Osteoblast (primary cell): Measurements from ENCODE around the gene CACNA1C. TPM values are rescaled to one million over a fixed set of nuclear protein-coding genes. Genes with fewer than 3 reads are reported as not detected.

ENCODE experiments used
- DNase-seq: peaks from one replicate; pipeline ENCODE4 v3.0.0; 2011; ENCODE audit warnings: low spot score, mixed read lengths; ENCODE audit not compliant: insufficient read length; ENCODE audit errors: missing footprints
- H2AFZ ChIP-seq: 2 replicates; pipeline ENCODE4 v1.6.0; 2011; ENCODE audit warnings: mild to moderate bottlenecking, low read length
- H3K27ac ChIP-seq: 2 replicates; pipeline ENCODE4 v1.5.1; 2011; ENCODE audit warnings: mild to moderate bottlenecking, low read depth, low read length, moderate library complexity
- H3K27me3 ChIP-seq: 2 replicates; pipeline ENCODE4 v1.6.0; 2012; ENCODE audit warnings: mild to moderate bottlenecking, control low read depth, inconsistent platforms, low read length, moderate library complexity; ENCODE audit not compliant: insufficient read depth
- H3K36me3 ChIP-seq: 2 replicates; pipeline ENCODE4 v1.5.1; 2011; ENCODE audit warnings: mild to moderate bottlenecking, low read length, control low read depth, moderate library complexity; ENCODE audit not compliant: insufficient read depth
- H3K4me1 ChIP-seq: 2 replicates; pipeline ENCODE4 v1.5.1; 2011; ENCODE audit warnings: mild to moderate bottlenecking, low read length, control low read depth, moderate library complexity; ENCODE audit not compliant: insufficient read depth
- H3K4me2 ChIP-seq: 2 replicates; pipeline ENCODE4 v1.6.0; 2011; ENCODE audit warnings: mild to moderate bottlenecking, low read length; ENCODE audit not compliant: insufficient read depth
- H3K4me3 ChIP-seq: fragments of 200-600 bp; sonication (generic); 3 replicates; pipeline ENCODE4 v1.5.1; 2012; ENCODE audit warnings: mild to moderate bottlenecking, low read length, inconsistent platforms; ENCODE audit not compliant: insufficient read depth
- H3K79me2 ChIP-seq: 2 replicates; pipeline ENCODE4 v1.6.0; 2012; ENCODE audit warnings: mild to moderate bottlenecking, low read length, control low read depth, inconsistent platforms; ENCODE audit not compliant: insufficient read depth
- H3K9me3 ChIP-seq: 2 replicates; pipeline ENCODE4 v1.5.1; 2011; ENCODE audit warnings: low read depth, low read length, control low read depth
- H4K20me1 ChIP-seq: 2 replicates; pipeline ENCODE4 v1.6.0; 2012; ENCODE audit warnings: mild to moderate bottlenecking, low read length, control low read depth; ENCODE audit not compliant: insufficient read depth
- total RNA-seq: library from RNA; depleted of rRNA; stranded (reverse); fragments of >200 nt; gene quantifications from 2 replicates; pipeline ENCODE4 v1.2.3, GENCODE V29; 2012
- TF ChIP-seq, protein P1 (sequence below): IDR thresholded peaks from 2 replicates; pipeline ENCODE4 v1.5.1; 2011; ENCODE audit warnings: mild to moderate bottlenecking, low read depth, low read length, moderate library complexity; ENCODE audit errors: extremely low read depth

The CACNA1C gene
- total RNA-seq, 1 donor: 19.2 TPM

DNA sequence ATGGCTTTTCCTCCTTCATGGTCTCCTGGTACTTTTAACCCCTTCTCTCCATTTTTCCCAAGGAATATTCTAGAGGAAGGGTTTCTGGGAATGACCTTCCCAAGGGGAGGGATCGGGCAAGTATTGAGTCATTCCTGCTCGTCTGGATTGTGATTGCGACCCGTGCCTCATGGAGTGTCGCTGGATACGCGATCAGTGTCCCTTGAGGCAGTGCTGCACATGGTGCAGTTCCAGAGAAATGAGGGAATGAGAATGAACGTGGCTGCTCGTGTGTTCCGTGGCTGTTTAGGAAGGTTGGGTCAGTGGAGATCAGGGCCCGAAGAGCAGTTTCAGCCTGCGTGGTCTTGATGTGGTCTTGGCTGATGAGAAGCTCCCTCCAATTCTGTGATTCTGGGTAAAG, 234.4 kb downstream of the CACNA1C start:
- no peak for DNase-seq
- TF ChIP-seq, protein P1, sequence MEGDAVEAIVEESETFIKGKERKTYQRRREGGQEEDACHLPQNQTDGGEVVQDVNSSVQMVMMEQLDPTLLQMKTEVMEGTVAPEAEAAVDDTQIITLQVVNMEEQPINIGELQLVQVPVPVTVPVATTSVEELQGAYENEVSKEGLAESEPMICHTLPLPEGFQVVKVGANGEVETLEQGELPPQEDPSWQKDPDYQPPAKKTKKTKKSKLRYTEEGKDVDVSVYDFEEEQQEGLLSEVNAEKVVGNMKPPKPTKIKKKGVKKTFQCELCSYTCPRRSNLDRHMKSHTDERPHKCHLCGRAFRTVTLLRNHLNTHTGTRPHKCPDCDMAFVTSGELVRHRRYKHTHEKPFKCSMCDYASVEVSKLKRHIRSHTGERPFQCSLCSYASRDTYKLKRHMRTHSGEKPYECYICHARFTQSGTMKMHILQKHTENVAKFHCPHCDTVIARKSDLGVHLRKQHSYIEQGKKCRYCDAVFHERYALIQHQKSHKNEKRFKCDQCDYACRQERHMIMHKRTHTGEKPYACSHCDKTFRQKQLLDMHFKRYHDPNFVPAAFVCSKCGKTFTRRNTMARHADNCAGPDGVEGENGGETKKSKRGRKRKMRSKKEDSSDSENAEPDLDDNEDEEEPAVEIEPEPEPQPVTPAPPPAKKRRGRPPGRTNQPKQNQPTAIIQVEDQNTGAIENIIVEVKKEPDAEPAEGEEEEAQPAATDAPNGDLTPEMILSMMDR: no peak
- no peaks in the 10 kb centered on the region for H3K36me3 ChIP-seq
- H3K4me2 ChIP-seq: peak overlapping the region; percentile 21
- H3K4me1 ChIP-seq: peaks cover 65% of the 10 kb centered on the region
- H3K9me3 ChIP-seq: no peaks in the 10 kb centered on the region
- H4K20me1 ChIP-seq: no peaks in the 10 kb centered on the region
- no peak overlapping the region for H3K4me3 ChIP-seq
- H3K79me2 ChIP-seq: peaks cover 22% of the 10 kb centered on the region
- H2AFZ ChIP-seq: peak overlapping the region; percentile 39
- peak overlapping the region; percentile 44 for H3K27ac ChIP-seq
- no peaks in the 10 kb centered on the region for H3K27me3 ChIP-seq

DNA sequence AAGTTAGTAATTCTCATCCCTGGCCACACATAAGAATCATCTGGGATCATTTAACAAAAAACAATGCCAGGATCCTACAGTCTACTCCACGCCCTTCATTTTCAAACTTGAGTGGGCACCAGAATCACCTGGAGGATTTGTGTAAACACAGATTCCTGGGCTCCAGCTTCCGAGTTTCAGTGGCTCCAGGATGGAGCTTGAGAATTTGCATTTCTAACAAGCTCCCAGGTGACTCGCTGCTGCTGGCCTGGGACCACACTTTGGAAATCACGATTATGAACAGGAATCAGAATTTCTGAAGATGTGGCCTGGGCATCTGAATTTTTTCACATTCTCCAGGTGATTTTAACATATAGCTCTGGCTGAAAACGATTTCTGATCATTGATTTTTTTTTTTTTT, 234.8 kb downstream of the CACNA1C start:
- DNase-seq: no peak
- Histone ChIP-seq H3K4me1 (peaks cover 63% of the 10 kb centered on the region), H3K4me2 (peak overlapping the region; percentile 21), H3K27ac (peak overlapping the region; percentile 44), H3K36me3 (no peaks in the 10 kb centered on the region), H3K27me3 (no peaks in the 10 kb centered on the region), H3K79me2 (peaks cover 21% of the 10 kb centered on the region), H3K4me3 (no peak overlapping the region), H2AFZ (no peak overlapping the region), H3K9me3 (no peaks in the 10 kb centered on the region), H4K20me1 (no peaks in the 10 kb centered on the region)
- TF ChIP-seq, protein P1: no peak

DNA sequence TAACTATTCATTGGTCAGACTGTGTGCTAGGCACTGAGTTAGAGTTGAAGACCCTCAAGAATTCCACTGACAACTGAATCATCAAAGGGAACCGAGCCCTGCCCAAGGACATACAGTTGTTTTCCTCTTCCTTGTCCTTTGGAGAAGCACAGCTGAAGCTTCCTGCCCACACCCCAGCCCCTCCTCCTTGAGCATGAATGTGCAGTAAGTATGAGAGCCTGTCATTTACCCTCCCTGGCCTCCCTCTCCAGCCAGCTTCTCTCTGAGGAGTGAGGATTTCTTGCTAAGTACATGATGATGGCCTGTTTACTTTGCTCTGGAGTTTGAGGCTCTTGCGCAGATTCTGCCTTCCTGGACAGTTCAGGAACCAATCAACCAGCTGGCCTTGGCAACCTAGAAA, 235.2 kb downstream of the CACNA1C start:
- H3K9me3 ChIP-seq: no peaks in the 10 kb centered on the region
- no peaks in the 10 kb centered on the region for H3K36me3 ChIP-seq
- no peak overlapping the region for H3K4me2 ChIP-seq
- peaks cover 19% of the 10 kb centered on the region for H3K79me2 ChIP-seq
- H3K4me1 ChIP-seq: peaks cover 59% of the 10 kb centered on the region
- H2AFZ ChIP-seq: no peak overlapping the region
- peak; percentile 86 for DNase-seq
- TF ChIP-seq, protein P1: no peak
- peak overlapping the region; percentile 44 for H3K27ac ChIP-seq
- no peak overlapping the region for H3K4me3 ChIP-seq
- H4K20me1 ChIP-seq: no peaks in the 10 kb centered on the region
- no peaks in the 10 kb centered on the region for H3K27me3 ChIP-seq

DNA sequence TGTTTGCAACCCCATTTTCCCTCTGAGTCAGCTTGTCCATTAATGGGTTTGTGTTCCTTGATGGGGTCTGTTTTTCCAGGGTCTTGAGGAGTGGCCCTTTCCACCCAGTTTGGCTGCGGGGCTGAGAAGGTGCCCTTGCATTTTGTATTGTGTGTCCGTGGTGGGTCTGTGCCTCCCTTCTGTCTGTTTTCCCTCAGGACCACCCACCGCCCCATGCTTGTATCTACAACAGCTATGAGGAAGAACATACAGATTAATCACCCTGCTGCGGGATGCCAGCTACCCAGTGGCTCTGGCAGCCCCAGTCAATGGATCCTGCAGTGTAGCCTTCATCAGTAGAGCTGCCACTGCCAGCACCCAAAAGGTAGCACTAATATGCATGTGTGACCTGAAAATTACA, 235.7 kb downstream of the CACNA1C start:
- Histone ChIP-seq H3K4me1 (peaks cover 54% of the 10 kb centered on the region), H3K4me3 (no peak overlapping the region), H3K79me2 (peaks cover 19% of the 10 kb centered on the region), H3K27ac (no peak overlapping the region), H3K9me3 (no peaks in the 10 kb centered on the region), H4K20me1 (no peaks in the 10 kb centered on the region), H2AFZ (no peak overlapping the region), H3K4me2 (no peak overlapping the region), H3K36me3 (no peaks in the 10 kb centered on the region), H3K27me3 (no peaks in the 10 kb centered on the region)
- DNase-seq: no peak
- TF ChIP-seq, protein P1: no peak
